GM12891 (cell line): ENCODE measurements around the gene ETV4.

ENCODE experiments used
- PAX5 ChIP-seq: IDR thresholded peaks from 2 replicates; pipeline ENCODE4 v1.6.1; 2011; ENCODE audit warnings: low read length, moderate library complexity, mild to moderate bottlenecking; ENCODE audit not compliant: insufficient read depth, severe bottlenecking
- POLR2A ChIP-seq: IDR thresholded peaks from 2 replicates; pipeline ENCODE4 v1.6.1; 2011; ENCODE audit warnings: low read depth, low read length, control low read depth
- POLR2AphosphoS5 ChIP-seq: IDR thresholded peaks from 2 replicates; pipeline ENCODE4 v1.6.1; 2011; ENCODE audit warnings: low read depth, low read length, control low read depth
- POU2F2 ChIP-seq: IDR thresholded peaks from 2 replicates; pipeline ENCODE4 v1.6.1; 2011; ENCODE audit warnings: low read depth, mild to moderate bottlenecking, control low read depth, low read length, moderate library complexity
- SPI1 ChIP-seq: IDR thresholded peaks from 2 replicates; pipeline ENCODE4 v1.6.1; 2011; ENCODE audit warnings: low read depth, low read length, control low read depth
- TAF1 ChIP-seq: IDR thresholded peaks from 2 replicates; pipeline ENCODE4 v1.6.1; 2011; ENCODE audit warnings: low read depth, low read length, control low read depth

DNA sequence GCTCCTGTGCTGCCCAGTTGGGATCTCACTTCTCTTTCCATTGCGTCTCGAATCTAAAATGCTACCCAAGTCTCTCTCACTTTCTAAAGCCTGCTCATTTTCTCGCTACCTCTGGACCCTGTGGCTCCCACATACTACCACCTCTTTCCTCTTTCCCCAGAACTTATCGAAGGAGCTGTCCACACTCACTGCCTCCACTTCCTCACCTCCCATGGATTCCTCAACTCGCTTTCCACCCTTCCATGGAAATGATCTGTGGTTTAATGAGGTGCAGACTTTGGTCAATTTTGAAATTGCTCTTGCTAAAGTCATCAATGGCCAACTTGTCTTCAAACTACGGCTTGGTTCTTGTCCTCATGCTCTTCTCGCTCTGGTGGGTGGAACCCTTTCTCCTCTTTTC, 37.2 kb upstream of the ETV4 start:
- TF ChIP-seq POLR2AphosphoS5 (no peak), POLR2A (no peak), TAF1 (no peak), SPI1 (no peak), PAX5 (no peak), POU2F2 (no peak)
